Measurements from ENCODE around the gene RTP5. TPM values are rescaled to one million over a fixed set of nuclear protein-coding genes. Genes with fewer than 3 reads are reported as not detected.

RTP5 gene
- total RNA-seq, 4 donors from 2014 or later = not detected

GRCh38 chr2:241860184-241861078, 9.1 kb upstream of the RTP5 start:
- Histone ChIP-seq H3K27me3 (peaks cover 50% of the 10 kb centered on the region), H3K9me3 (no peaks in the 10 kb centered on the region), H3K4me3 (peak overlapping the region in 1 of 2 donors; percentile 41), H3K27ac (peak overlapping the region in 3 of 4 donors; percentile 78 to 88 (median 85)), H3K36me3 (no peaks in the 10 kb centered on the region), H3K4me1 (peaks cover 0 to 31% (median 15%) of the 10 kb centered on the region in 3 donors)
- TF ChIP-seq CTCF (IDR thresholded peaks at IDR 0.05) = no peak
- no peak for TF ChIP-seq POLR2AphosphoS5 (IDR thresholded peaks at IDR 0.05)
- TF ChIP-seq POLR2A (IDR thresholded peaks at IDR 0.05) = no peak
- TF ChIP-seq EP300 (IDR thresholded peaks at IDR 0.05) = no peak
- no peak for ATAC-seq
- 100% methylated on average over 2 to 3 of the region's 10 CpGs for WGBS, 2 donors (ENCODE audit: low coverage in 1 of 2)

DNA sequence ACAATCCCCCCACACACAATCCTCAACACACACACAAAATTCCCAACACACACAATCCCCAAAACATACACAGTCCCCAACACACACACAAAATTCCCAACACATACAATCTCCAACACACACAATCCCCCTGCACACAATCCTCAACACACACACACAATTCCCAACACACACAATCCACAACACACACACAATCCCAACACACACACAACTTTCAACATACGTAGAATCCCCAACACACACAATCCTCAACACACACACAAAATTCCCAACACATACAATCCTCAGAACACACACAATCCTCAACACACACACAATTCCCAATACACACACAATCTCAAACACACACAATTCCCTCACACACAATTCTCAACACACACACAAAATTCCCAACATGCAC, 8.3 kb upstream of the RTP5 start:
- H3K27ac ChIP-seq = no peak overlapping the region
- no peaks in the 10 kb centered on the region for H3K36me3 ChIP-seq
- H3K4me3 ChIP-seq = no peak overlapping the region
- 93 to 100% methylated on average over 1 of the region's 1 CpG for WGBS, 2 donors (ENCODE audit: low coverage in 1 of 2)
- peaks cover 0 to 31% (median 15%) of the 10 kb centered on the region in 3 donors for H3K4me1 ChIP-seq
- no peak for TF ChIP-seq POLR2A (IDR thresholded peaks at IDR 0.05)
- no peak for TF ChIP-seq POLR2AphosphoS5 (IDR thresholded peaks at IDR 0.05)
- TF ChIP-seq EP300 (IDR thresholded peaks at IDR 0.05) = no peak
- no peak for TF ChIP-seq CTCF (IDR thresholded peaks at IDR 0.05)
- no peaks in the 10 kb centered on the region for H3K9me3 ChIP-seq
- peaks cover 58% of the 10 kb centered on the region for H3K27me3 ChIP-seq
- ATAC-seq = no peak

DNA sequence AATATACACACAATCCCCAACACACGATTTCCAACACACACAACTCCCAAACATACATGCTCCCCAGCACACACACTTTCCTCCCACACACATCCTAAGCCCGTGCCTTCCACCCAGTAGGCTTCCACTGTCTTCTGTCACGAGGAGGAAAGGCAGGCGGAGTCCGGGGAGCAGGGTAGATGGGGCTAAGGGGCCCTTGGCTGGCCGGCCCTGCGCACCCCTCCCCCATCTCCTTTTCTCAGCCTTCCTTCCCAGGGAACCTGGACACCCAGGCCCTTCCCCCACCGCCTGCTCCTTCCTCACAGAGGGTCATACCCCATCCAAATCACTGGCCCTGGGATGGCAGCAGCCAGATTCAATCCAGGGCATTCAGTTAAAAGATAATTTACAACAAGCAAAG, 7.4 kb upstream of the RTP5 start:
- no peak for ATAC-seq
- Histone ChIP-seq H3K9me3 (no peaks in the 10 kb centered on the region), H3K27me3 (peaks cover 67% of the 10 kb centered on the region), H3K4me3 (no peak overlapping the region), H3K4me1 (peaks cover 0 to 31% (median 15%) of the 10 kb centered on the region in 3 donors), H3K27ac (no peak overlapping the region), H3K36me3 (no peaks in the 10 kb centered on the region)
- TF ChIP-seq POLR2AphosphoS5 (IDR thresholded peaks at IDR 0.05) = no peak
- TF ChIP-seq EP300 (IDR thresholded peaks at IDR 0.05) = no peak
- TF ChIP-seq CTCF (IDR thresholded peaks at IDR 0.05) = no peak
- TF ChIP-seq POLR2A (IDR thresholded peaks at IDR 0.05) = no peak
- 65 to 80% methylated on average over 2 of the region's 8 CpGs for WGBS, 2 donors (ENCODE audit: low coverage in 1 of 2)

- no peaks in the 10 kb centered on the region for H3K36me3 ChIP-seq
- 64 to 92% methylated on average over 2 to 9 of the region's 22 CpGs for WGBS, 2 donors (ENCODE audit: low coverage in 1 of 2)
- TF ChIP-seq POLR2A (IDR thresholded peaks at IDR 0.05) = no peak
- TF ChIP-seq POLR2AphosphoS5 (IDR thresholded peaks at IDR 0.05) = no peak
- no peak for TF ChIP-seq CTCF (IDR thresholded peaks at IDR 0.05)
- TF ChIP-seq EP300 (IDR thresholded peaks at IDR 0.05) = no peak
- no peak for ATAC-seq
- no peak overlapping the region for H3K4me3 ChIP-seq
- no peaks in the 10 kb centered on the region for H3K9me3 ChIP-seq
- H3K27me3 ChIP-seq = peaks cover 75% of the 10 kb centered on the region
- peak overlapping the region in 1 of 4 donors; percentile 2 for H3K27ac ChIP-seq
- peaks cover 0 to 31% (median 15%) of the 10 kb centered on the region in 3 donors for H3K4me1 ChIP-seq
These were observed 6.6 kb upstream of the RTP5 start for GRCh38 chr2:241862775-241863535.

Measured in gastroesophageal sphincter (tissue), 4 donors.